Measurements from ENCODE around the gene ACOT13. TPM values are rescaled to one million over a fixed set of nuclear protein-coding genes. Genes with fewer than 3 reads are reported as not detected.
"Not testable (repeated sequence)": the region's sequence is repeated elsewhere in the genome, so short reads cannot be mapped to it uniquely, and the experiment has no call there.

The ACOT13 gene
- total RNA-seq, 2 donors from 2014 or later, result 8.8 to 15.9 TPM

GRCh38 chr6:24742216-24742738 is 75.4 kb downstream of the ACOT13 start:
- intact Hi-C loops (cut with DNase I), result no loop called here
- TF ChIP-seq, protein P1, sequence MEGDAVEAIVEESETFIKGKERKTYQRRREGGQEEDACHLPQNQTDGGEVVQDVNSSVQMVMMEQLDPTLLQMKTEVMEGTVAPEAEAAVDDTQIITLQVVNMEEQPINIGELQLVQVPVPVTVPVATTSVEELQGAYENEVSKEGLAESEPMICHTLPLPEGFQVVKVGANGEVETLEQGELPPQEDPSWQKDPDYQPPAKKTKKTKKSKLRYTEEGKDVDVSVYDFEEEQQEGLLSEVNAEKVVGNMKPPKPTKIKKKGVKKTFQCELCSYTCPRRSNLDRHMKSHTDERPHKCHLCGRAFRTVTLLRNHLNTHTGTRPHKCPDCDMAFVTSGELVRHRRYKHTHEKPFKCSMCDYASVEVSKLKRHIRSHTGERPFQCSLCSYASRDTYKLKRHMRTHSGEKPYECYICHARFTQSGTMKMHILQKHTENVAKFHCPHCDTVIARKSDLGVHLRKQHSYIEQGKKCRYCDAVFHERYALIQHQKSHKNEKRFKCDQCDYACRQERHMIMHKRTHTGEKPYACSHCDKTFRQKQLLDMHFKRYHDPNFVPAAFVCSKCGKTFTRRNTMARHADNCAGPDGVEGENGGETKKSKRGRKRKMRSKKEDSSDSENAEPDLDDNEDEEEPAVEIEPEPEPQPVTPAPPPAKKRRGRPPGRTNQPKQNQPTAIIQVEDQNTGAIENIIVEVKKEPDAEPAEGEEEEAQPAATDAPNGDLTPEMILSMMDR (IDR thresholded peaks at IDR 0.05), result no peak
- no peak for TF ChIP-seq POLR2AphosphoS5 (IDR thresholded peaks at IDR 0.05)
- no peak for TF ChIP-seq POLR2A (IDR thresholded peaks at IDR 0.05)
- WGBS, result 52% methylated on average over 5 of the region's 5 CpGs

GRCh38 chr6:24743265-24743943 is 76.5 kb downstream of the ACOT13 start:
- 61% methylated on average over 2 of the region's 2 CpGs for WGBS
- intact Hi-C loops (cut with DNase I), result no loop called here
- Histone ChIP-seq H3K9me3 (no peaks in the 10 kb centered on the region), H3K27me3 (replicated peaks; ENCODE audit: insufficient read depth) (no peaks in the 10 kb centered on the region), H3K36me3 (no peaks in the 10 kb centered on the region), H3K4me3 (no peak overlapping the region), H3K27ac (no peak overlapping the region), H3K4me1 (replicated peaks) (no peaks in the 10 kb centered on the region)
- no peak for TF ChIP-seq POLR2A (IDR thresholded peaks at IDR 0.05)
- TF ChIP-seq, protein P1 (IDR thresholded peaks at IDR 0.05), result no peak
- no peak for TF ChIP-seq POLR2AphosphoS5 (IDR thresholded peaks at IDR 0.05)
- peak; percentile 34 for DNase-seq (ENCODE audit: low spot score)

More at GRCh38 chr6:24742216-24742738, 75.4 kb downstream of the ACOT13 start:
- no peaks in the 10 kb centered on the region for H3K9me3 ChIP-seq
- H3K27ac ChIP-seq, result no peak overlapping the region
- DNase-seq (ENCODE audit: low spot score), result no peak
- no peak overlapping the region for H3K4me3 ChIP-seq
- no peaks in the 10 kb centered on the region for H3K36me3 ChIP-seq
- H3K4me1 ChIP-seq (replicated peaks), result no peaks in the 10 kb centered on the region
- H3K27me3 ChIP-seq (replicated peaks; ENCODE audit: insufficient read depth), result no peaks in the 10 kb centered on the region

GRCh38 chr6:24743944-24744335 is 77.1 kb downstream of the ACOT13 start:
- Histone ChIP-seq H3K27me3 (replicated peaks; ENCODE audit: insufficient read depth) (no peaks in the 10 kb centered on the region), H3K36me3 (no peaks in the 10 kb centered on the region), H3K9me3 (no peaks in the 10 kb centered on the region), H3K4me1 (replicated peaks) (no peaks in the 10 kb centered on the region), H3K4me3 (no peak overlapping the region), H3K27ac (no peak overlapping the region)
- TF ChIP-seq, protein P1 (IDR thresholded peaks at IDR 0.05), result no peak
- no peak for TF ChIP-seq POLR2A (IDR thresholded peaks at IDR 0.05)
- no peak for TF ChIP-seq POLR2AphosphoS5 (IDR thresholded peaks at IDR 0.05)
- DNase-seq (ENCODE audit: low spot score), result no peak
- intact Hi-C loops (cut with DNase I), result no loop called here
- 96% methylated on average over 3 of the region's 3 CpGs for WGBS

DNA sequence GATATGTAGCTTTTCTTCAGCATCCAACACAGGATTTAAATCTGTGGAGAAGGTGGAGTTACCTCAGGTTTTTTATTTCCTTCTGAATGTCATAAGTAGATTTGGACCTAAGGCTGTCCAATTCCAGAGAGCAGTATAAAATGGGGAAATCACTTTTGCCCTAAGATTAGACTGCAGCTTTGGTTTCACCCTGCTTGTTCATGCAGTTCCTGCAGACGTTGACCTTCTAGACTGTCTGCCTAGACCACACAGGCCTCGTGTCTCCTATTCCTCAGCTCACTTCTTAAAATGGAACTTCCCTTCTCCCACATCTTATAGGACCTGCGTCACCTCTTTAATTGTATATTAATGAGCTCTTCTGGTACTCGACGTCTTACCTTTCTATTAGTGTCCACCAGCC is 78.0 kb downstream of the ACOT13 start:
- 85% methylated on average over 5 of the region's 5 CpGs for WGBS
- DNase-seq (ENCODE audit: low spot score), result no peak
- no peaks in the 10 kb centered on the region for H3K4me1 ChIP-seq (replicated peaks)
- no peak overlapping the region for H3K4me3 ChIP-seq
- no peaks in the 10 kb centered on the region for H3K36me3 ChIP-seq
- H3K27me3 ChIP-seq (replicated peaks; ENCODE audit: insufficient read depth), result no peaks in the 10 kb centered on the region
- H3K27ac ChIP-seq, result no peak overlapping the region
- intact Hi-C loops (cut with DNase I), result no loop called here
- TF ChIP-seq POLR2A (IDR thresholded peaks at IDR 0.05), result no peak
- TF ChIP-seq, protein P1 (IDR thresholded peaks at IDR 0.05), result no peak
- no peaks in the 10 kb centered on the region for H3K9me3 ChIP-seq

DNA sequence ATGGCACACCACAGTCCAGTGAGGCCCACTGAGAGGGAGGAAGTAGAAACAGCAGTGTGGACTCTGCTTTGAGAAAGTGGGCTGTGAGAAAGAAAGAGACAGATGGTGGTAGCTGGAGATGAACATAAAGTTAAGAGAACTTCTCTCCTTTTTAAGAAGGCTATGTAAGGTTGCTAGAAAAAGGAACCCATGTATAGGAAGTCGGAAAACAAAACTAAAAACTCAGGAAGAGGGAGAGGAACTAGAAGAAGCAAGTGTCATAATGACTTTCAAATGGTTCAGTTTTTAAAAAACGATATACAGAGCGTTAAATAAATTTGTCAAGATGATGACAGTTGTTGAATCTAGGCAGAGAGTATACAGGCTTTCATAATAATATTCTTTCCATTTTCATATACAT is 82.4 kb downstream of the ACOT13 start:
- 79% methylated on average over 3 of the region's 3 CpGs for WGBS
- H3K4me1 ChIP-seq (replicated peaks), result no peaks in the 10 kb centered on the region

GRCh38 chr6:24750878-24751277 is 84.0 kb downstream of the ACOT13 start:
- H3K9me3 ChIP-seq; intact Hi-C loops (cut with DNase I); DNase-seq (ENCODE audit: low spot score); H3K4me1 ChIP-seq (replicated peaks); H3K36me3 ChIP-seq; H3K4me3 ChIP-seq; H3K27ac ChIP-seq; H3K27me3 ChIP-seq (replicated peaks; ENCODE audit: insufficient read depth): not testable (repeated sequence)
- WGBS, result 93% methylated on average over 3 of the region's 3 CpGs

More for the DNA sequence above, 82.4 kb downstream of the ACOT13 start:
- no peaks in the 10 kb centered on the region for H3K27me3 ChIP-seq (replicated peaks; ENCODE audit: insufficient read depth)
- no peak for DNase-seq (ENCODE audit: low spot score)
- intact Hi-C loops (cut with DNase I), result no loop called here
- no peak overlapping the region for H3K4me3 ChIP-seq
- H3K36me3 ChIP-seq, result no peaks in the 10 kb centered on the region
- no peak overlapping the region for H3K27ac ChIP-seq
- TF ChIP-seq, protein P1 (IDR thresholded peaks at IDR 0.05), result no peak
- TF ChIP-seq POLR2AphosphoS5 (IDR thresholded peaks at IDR 0.05) (no peak), POLR2A (IDR thresholded peaks at IDR 0.05) (no peak)
- no peaks in the 10 kb centered on the region for H3K9me3 ChIP-seq
